ENCODE results near the gene FSTL1.

The FSTL1 gene

DNA sequence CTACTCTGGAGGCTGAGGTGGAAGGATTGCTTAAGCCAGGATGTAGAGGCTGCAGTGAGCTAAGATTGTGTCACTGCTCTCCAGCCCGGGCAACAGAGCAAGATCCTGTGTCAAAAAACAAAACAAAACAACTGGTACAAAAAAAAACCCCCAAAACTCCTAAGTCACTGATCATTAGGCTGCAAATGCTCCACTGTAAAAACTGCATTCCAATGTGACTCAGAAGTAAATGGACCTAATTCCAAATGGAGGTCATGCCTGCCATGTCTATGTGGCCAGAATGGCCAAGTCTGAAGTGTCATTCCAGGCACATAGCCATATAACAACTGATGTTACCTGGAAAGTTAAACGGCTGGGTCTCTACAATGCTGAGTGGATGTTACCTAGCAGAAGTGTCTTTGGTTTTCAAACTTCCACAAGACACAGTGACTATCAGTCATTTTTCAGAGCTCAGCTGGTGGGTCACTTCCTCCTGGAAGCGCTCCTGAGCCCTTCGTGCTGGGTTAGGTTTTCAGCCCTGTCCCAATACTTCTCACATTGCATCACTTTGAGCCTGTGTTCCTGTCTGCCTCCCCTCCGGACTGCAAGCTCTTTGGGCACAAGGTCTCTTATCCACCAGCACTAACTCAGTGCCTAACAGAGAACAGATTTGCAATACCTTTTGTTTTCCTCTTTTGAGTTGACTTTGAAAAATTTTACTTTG is 10.6 kb downstream of the FSTL1 start:
- DNase-seq (ENCODE audit: low read depth in 2 of 2) = no peak

- DNase-seq (ENCODE audit: low read depth in 2 of 2) = no peak
Observed at GRCh38 chr3:120438665-120439370, 12.0 kb downstream of the FSTL1 start.

DNA sequence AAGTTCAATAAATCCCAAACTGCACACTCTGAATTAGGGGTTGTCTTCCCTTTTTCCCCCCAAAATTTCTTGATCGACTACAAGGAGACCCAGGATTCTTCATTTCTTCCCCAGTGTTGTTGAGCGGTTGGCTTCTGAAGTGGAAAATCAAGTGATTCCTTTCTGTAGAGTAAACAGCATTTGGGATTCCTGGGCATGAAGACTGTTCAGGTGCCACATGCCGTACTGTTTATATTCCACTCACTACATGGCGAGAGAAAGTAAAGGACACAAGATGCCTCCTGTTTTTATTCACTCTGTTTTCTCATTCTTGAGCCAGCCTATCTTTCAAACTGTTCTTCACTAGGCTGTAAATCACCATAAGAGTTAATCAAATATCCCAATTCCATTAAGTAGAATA is 12.6 kb downstream of the FSTL1 start:
- no peak for DNase-seq (ENCODE audit: low read depth in 2 of 2)

DNA sequence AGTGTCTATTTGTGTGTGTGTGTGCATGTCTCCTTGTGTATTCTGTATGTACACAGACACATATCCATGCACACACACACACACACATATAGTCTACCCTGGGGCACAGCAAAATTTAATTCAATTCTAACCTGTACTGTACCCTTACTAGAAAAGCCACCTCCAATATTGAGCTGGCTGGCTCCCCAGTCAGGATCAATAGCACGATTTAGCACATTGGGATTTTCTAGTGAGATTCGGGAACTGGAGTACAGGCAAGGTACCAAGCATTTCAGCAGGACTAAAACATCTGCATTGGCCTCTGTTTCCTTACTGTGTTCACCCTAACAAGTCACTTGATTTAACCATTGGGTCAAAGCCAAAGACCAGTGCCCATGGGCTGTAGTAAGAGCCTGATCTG is 13.2 kb downstream of the FSTL1 start:
- DNase-seq (ENCODE audit: low read depth in 2 of 2) = no peak

DNA sequence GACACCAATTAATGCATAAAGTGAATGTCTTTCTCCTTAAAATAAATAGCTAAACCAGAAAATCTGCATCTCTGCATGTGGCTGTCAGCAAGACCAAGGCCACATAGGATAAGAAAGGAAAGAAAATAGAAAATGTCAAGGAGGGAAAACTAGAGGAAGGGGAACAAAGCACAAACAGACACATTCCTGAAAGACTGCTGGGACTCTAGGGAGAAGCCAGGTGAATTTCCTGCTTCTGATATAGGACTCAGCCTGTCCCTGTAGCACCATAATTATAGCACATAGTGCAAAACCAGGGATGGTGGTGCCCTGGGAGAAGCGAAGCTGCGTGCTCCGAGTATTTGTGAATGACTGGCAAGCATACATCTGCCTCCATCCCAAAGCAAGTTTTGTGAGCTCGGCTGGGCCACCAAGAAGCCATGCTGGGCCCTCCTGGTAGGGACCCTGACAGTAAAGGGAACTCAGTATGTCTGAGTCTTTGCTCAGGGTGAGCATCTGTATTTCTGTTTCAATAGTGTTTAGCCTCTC is 14.2 kb downstream of the FSTL1 start:
- DNase-seq (ENCODE audit: low read depth in 2 of 2) = no peak

- DNase-seq (ENCODE audit: low read depth in 2 of 2) = no peak
Observed at GRCh38 chr3:120435621-120436020, 15.2 kb downstream of the FSTL1 start.

- no peak for DNase-seq (ENCODE audit: low read depth in 2 of 2)
Observed at GRCh38 chr3:120433662-120434331, 17.0 kb downstream of the FSTL1 start.

DNA sequence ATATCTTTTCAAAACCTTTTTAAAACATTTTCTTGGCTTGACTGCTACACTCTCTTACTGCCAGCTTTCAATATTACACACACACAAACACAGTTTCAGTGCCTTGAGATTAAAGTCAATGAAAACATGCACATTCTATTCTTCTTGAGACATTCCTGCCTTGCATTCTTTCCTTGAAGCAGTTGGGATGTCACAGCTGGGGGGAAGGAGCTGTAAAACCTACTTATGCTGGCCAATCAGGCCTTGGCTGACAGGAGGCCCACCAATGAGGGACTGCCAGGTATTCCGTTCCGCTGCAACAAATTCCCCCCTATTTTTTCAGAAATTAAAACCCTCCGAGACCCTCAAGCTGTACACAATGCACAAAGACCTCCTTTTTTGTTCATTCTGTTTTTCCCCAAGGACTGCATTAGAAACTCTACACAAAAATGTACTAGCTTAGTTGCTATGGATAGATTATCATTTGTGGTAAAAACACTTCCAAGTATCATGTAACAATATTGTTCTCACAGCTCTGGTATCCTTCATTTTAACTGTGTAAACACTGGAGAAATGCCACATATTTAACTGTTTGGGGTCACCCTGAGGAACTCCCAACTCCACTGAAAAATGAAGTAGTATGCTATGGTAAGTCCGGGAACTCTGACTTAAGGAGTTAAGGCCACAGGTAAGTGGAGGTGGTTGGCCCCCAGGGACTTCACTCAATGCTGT is 18.5 kb downstream of the FSTL1 start:
- DNase-seq (ENCODE audit: low read depth in 2 of 2) = no peak

GRCh38 chr3:120429921-120430361 is 20.9 kb downstream of the FSTL1 start:
- DNase-seq (ENCODE audit: low read depth in 2 of 2) = no peak

DNA sequence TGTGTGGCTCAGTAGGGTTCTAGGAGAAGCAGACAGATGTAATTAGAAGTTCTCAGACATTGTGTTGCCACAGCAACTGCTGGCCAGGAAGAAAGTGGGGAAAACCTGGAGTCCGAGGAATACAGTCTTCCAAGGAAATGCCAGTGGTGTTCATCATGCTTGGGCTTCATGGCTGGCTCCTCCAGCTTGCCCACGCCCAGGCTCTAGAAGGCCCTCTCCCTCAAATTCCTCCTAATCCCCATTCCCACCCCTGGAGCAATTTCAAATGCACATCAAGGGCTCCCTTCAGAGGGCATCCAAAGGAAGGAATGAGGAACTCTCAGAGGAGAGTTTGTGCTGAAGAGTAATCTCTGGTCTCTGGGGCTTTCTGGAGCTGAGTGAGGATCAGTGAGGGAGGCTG is 21.9 kb downstream of the FSTL1 start:
- DNase-seq (ENCODE audit: low read depth in 2 of 2) = no peak

GRCh38 chr3:120427201-120427600 is 23.6 kb downstream of the FSTL1 start:
- DNase-seq (ENCODE audit: low read depth in 2 of 2) = no peak

GRCh38 chr3:120425572-120426250 is 25.1 kb downstream of the FSTL1 start:
- no peak for DNase-seq (ENCODE audit: low read depth in 2 of 2)

DNA sequence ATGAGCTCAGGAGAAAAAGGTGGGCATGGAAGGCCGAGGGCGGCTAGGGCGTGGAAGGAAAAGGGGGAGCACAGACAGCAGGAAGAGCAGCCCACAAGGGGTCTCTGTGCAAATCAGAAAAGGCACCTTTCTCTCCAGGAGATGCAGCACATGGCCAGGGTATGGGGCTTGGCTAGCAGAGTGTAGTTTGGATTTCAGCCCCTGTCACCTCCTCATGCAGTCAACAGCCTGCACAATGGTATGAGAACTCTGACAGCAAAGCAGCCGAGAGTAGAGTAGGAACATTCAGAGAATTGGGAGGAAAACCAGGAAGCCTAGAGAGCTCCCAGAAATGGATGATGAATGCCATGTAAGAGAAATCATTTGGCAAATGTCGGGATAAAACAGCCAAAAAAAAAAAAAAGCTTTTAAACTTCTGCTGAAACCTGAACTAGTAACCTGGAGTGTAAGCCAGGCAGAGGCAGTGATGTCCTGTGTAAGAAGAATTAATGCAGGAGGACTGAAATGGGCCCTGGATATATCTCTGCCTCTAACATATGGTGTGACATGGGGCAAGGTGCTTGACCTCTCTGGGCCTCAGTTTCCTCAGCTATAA is 25.7 kb downstream of the FSTL1 start:
- no peak for DNase-seq (ENCODE audit: low read depth in 2 of 2)

DNA sequence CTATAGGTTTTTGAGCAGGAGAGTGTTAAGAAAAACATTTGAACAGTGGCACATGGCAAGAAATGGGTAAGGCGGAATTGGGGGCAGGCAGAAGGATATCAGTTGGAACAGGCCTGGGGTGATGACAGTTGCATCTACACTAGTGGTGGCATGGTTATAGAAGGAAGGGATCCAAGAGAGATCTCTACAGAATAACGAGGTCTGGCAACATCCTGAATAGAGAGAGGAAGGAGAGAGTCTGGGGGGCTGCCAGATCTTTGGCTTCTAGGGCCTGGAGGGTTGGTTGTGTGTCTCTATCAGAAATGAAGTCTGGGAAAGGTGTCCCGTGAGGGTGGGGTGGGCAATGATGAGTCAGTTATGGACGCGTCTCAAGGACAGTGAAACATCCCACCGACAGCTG is 26.3 kb downstream of the FSTL1 start:
- DNase-seq (ENCODE audit: low read depth in 2 of 2) = no peak

GRCh38 chr3:120423432-120423831 is 27.4 kb downstream of the FSTL1 start:
- DNase-seq (ENCODE audit: low read depth in 2 of 2) = no peak

DNA sequence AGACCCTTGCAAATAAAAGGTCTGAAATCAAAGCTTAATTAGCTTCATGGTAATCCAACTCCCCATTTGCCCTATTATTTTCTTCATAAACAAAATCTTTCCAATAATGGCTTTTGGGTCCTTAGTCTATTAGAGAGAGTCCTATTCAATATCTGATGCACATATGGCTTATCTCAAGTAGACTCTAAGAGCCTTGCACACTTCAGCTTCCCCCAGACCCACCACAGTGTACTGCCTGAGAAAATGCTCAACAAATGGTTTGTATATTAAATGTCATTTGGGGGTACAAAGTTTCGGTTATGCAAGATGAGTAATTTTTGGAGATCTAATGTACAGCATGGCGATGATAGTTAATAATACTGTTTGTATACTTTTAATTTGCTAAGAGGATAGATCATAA is 28.9 kb downstream of the FSTL1 start:
- DNase-seq (ENCODE audit: low read depth in 2 of 2) = no peak

- DNase-seq (ENCODE audit: low read depth in 2 of 2) = no peak
Observed at GRCh38 chr3:120420928-120421551, 29.8 kb downstream of the FSTL1 start.

DNA sequence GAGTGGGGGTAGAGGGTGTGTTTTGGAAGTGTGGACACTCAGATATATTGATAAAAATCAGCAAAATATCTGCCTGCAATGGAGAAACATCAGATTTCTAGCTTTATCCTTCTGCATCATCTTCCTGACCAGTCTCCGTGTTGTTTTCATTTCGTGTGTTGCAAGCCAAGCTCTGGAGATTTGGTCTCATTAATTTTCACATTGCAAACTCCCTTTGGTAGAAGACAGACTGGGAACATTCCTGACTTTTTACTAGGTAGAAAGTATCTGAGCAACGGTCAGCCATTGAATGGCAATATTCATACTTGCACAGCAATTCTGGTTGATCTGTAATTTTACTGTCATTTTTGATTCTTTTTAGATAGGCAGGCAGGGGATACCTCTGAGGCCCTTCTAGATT is 30.4 kb downstream of the FSTL1 start:
- DNase-seq (ENCODE audit: low read depth in 2 of 2) = no peak

DNA sequence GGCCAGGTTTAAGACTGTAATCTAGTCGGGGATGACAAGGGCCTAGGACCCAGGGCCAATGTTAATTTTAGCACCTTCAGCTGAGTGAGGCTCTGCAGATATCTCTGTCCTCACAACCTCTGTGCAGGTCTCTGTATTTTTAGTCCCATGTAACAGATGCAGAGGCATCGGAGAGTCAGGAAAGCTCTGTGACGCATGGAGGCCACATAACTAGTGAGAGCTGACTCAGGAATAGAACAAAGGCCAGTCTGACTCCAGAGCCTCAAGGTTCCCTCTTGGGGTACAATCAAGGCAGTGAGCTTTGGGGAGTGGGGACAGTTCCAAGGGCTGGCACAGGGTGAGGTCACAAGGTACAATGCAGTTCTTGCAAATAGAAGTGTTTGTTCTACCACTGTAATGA is 31.0 kb downstream of the FSTL1 start:
- DNase-seq (ENCODE audit: low read depth in 2 of 2) = no peak

- no peak for DNase-seq (ENCODE audit: low read depth in 2 of 2)
Observed at GRCh38 chr3:120418866-120419490, 31.8 kb downstream of the FSTL1 start.
